GM19468 (cell line): ENCODE measurements around the gene DNAJA2.
A peak's percentile ranks its signal among the peaks of the same experiment; 100 is the strongest.
"Not testable (repeated sequence)": the region's sequence is repeated elsewhere in the genome, so short reads cannot be mapped to it uniquely, and the experiment has no call there.

Experiments used
- ATAC-seq: cut with Tn5 transposase; IDR thresholded peaks from one replicate; pipeline ENCODE4 v1.9.1; 2021; ENCODE audit warnings: mild to moderate bottlenecking, moderate library complexity, moderate number of reproducible peaks; ENCODE audit not compliant: unreplicated experiment; ENCODE audit errors: extremely low read depth

DNAJA2 gene

GRCh38 chr16:46973207-46973995 is at the start of gene DNAJA2:
Gene DNAJA2, minus strand, starts transcription at chr16:46973674. Its CDS starts 102 bp downstream, at chr16:46973572.
- peak; percentile 80 for ATAC-seq

GRCh38 chr16:47019568-47019967 is 46.1 kb upstream of the DNAJA2 start:
- no peak for ATAC-seq

- peak; percentile 100 for ATAC-seq
Measured at GRCh38 chr16:47018223-47018891, 44.9 kb upstream of the DNAJA2 start.

- ATAC-seq, result no peak
Measured at GRCh38 chr16:47017636-47018035, 44.2 kb upstream of the DNAJA2 start.

GRCh38 chr16:47016700-47017133 is 43.2 kb upstream of the DNAJA2 start:
- no peak for ATAC-seq

- ATAC-seq, result no peak
Measured at GRCh38 chr16:47013910-47014309, 40.4 kb upstream of the DNAJA2 start.

- ATAC-seq, result no peak
Measured at GRCh38 chr16:47013172-47013571, 39.7 kb upstream of the DNAJA2 start.

- not testable (repeated sequence) for ATAC-seq
Measured at GRCh38 chr16:47010812-47011211, 37.3 kb upstream of the DNAJA2 start.

GRCh38 chr16:47008612-47009011 is 35.1 kb upstream of the DNAJA2 start:
- no peak for ATAC-seq

GRCh38 chr16:47008174-47008573 is 34.7 kb upstream of the DNAJA2 start:
- no peak for ATAC-seq

- no peak for ATAC-seq
Measured at GRCh38 chr16:47004652-47005051, 31.2 kb upstream of the DNAJA2 start.

- ATAC-seq, result not testable (repeated sequence)
Measured at GRCh38 chr16:47000066-47000465, 26.6 kb upstream of the DNAJA2 start.

- no peak for ATAC-seq
Measured at GRCh38 chr16:46997844-46998243, 24.4 kb upstream of the DNAJA2 start.

- no peak for ATAC-seq
Measured at GRCh38 chr16:46996952-46997458, 23.5 kb upstream of the DNAJA2 start.

- ATAC-seq, result no peak
Measured at GRCh38 chr16:46996391-46996790, 22.9 kb upstream of the DNAJA2 start.

GRCh38 chr16:46991729-46992704 is 18.5 kb upstream of the DNAJA2 start:
- no peak for ATAC-seq

- no peak for ATAC-seq
Measured at GRCh38 chr16:46986896-46987295, 13.4 kb upstream of the DNAJA2 start.

- ATAC-seq, result no peak
Measured at GRCh38 chr16:46986438-46986837, 13.0 kb upstream of the DNAJA2 start.

GRCh38 chr16:46982335-46982734 is 8.9 kb upstream of the DNAJA2 start:
- no peak for ATAC-seq

- ATAC-seq, result no peak
Measured at GRCh38 chr16:46980926-46981325, 7.5 kb upstream of the DNAJA2 start.
